Kidney epithelial cell (primary cell): Measurements from ENCODE around the gene ZNF544. TPM values are rescaled to one million over a fixed set of nuclear protein-coding genes. Genes with fewer than 3 reads are reported as not detected.
A peak's percentile ranks its signal among the peaks of the same experiment; 100 is the strongest.
"Not testable (repeated sequence)": the region's sequence is repeated elsewhere in the genome, so short reads cannot be mapped to it uniquely, and the experiment has no call there.

Experiments used
- DNase-seq: peaks from one replicate; pipeline ENCODE4 v3.0.0-alpha.2; 2010; ENCODE audit warnings: low read depth
- H3K27me3 ChIP-seq: 2 replicates; pipeline ENCODE4 v1.6.0; 2011; ENCODE audit warnings: low read length; ENCODE audit not compliant: control insufficient read depth, insufficient read depth
- H3K36me3 ChIP-seq: 2 replicates; pipeline ENCODE4 v1.5.1; 2011; ENCODE audit warnings: low read length; ENCODE audit not compliant: control insufficient read depth, insufficient read depth
- H3K4me3 ChIP-seq: 2 replicates; pipeline ENCODE4 v1.5.1; 2011; ENCODE audit warnings: low read depth, mild to moderate bottlenecking, control low read depth, low read length
- CTCF ChIP-seq: IDR thresholded peaks from 2 replicates; pipeline ENCODE4 v1.5.1; 2011; ENCODE audit warnings: mild to moderate bottlenecking, moderate library complexity, low read length, control low read depth, inconsistent platforms; ENCODE audit not compliant: insufficient read depth, poor library complexity, severe bottlenecking
- total RNA-seq: library from RNA; depleted of rRNA; stranded (reverse); fragments of >200 nt; gene quantifications from 2 replicates; pipeline ENCODE4 v1.2.3, GENCODE V29; 2015

ZNF544 gene
- total RNA-seq, 1 donor from 2014 or later = 40.6 TPM

GRCh38 chr19:58304255-58304654, 75.5 kb downstream of the ZNF544 start:
- no peak for DNase-seq
- no peak for TF ChIP-seq CTCF
- Histone ChIP-seq H3K27me3 (no peaks in the 10 kb centered on the region), H3K4me3 (no peak overlapping the region), H3K36me3 (no peaks in the 10 kb centered on the region)

DNA sequence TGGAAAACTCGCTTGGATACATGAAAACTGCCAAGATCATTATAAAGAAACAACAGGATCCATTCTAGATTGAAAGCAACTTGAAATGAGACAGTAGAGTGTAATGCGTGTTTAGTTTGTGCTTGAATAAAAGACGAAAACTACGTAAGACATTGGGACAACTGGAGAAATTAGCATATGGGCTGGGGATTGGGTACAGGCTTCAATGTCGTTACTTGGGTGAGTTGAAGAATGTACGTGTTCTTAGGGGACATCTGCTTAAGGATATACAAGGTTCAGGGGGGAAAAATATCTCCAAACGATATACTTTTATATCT, 76.0 kb downstream of the ZNF544 start:
- H3K4me3 ChIP-seq = peak overlapping the region; percentile 67
- H3K27me3 ChIP-seq = no peaks in the 10 kb centered on the region
- no peak for TF ChIP-seq CTCF
- H3K36me3 ChIP-seq = no peaks in the 10 kb centered on the region
- DNase-seq = no peak

DNA sequence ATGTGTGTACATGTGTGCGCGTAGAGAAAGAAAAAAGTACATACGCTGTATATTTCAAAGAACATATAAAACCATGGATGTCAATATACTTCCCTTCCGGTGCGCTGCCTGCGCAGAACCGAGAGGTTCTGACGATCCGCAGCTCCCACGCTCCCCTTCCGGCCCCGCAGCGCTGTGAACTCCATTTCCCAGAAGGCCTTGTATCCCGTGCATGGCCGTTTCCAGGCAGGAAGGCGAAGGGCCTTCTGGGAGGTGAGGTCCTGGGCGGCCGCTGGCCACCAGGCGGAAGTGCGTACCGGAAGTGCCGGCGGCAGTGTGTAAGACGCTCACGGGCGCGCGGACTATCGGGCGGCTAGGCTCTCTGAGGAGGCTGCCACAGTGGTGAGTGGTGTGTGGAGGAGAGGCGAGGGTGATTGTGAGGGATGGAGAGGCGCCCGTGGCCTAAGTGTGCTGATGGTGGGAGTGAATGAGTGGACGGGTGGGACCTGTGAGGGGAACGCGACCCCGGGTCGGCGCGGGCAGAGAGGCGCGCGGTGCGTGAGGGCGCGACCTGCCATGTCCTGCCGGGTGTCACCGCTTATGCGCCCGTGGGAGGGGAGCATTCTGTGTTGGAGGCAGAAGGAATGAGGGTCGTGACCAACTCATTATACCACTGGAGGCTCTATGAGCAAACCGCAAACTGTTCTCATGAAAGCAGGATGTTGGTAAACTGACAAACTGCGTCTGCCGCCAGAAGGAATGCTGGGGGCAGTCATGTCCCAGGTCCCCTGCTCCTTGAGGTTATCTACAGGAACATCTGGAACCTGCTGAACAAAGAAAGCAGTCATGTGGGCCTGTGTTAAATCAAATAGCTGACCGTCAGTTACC, 76.6 kb downstream of the ZNF544 start, which contains the start of gene ERVK3-1:
Gene ERVK3-1 (plus strand): TSS at position 313 of the 867 bp plus-strand sequence. CDS start 6,792 bp downstream, outside the sequence.
- Histone ChIP-seq H3K36me3 (no peaks in the 10 kb centered on the region), H3K27me3 (no peaks in the 10 kb centered on the region)

GRCh38 chr19:58305932-58306323, 77.2 kb downstream of the ZNF544 start:
- Histone ChIP-seq H3K27me3 (no peaks in the 10 kb centered on the region), H3K36me3 (no peaks in the 10 kb centered on the region), H3K4me3 (peak overlapping the region; percentile 67)
- no peak for DNase-seq
- TF ChIP-seq CTCF = no peak

More for the DNA sequence above, 76.6 kb downstream of the ZNF544 start, which contains the start of gene ERVK3-1:
- peak; percentile 95 for DNase-seq
- peak within 1 kb of the TSS; percentile 67 for H3K4me3 ChIP-seq
- TF ChIP-seq CTCF = no peak

DNA sequence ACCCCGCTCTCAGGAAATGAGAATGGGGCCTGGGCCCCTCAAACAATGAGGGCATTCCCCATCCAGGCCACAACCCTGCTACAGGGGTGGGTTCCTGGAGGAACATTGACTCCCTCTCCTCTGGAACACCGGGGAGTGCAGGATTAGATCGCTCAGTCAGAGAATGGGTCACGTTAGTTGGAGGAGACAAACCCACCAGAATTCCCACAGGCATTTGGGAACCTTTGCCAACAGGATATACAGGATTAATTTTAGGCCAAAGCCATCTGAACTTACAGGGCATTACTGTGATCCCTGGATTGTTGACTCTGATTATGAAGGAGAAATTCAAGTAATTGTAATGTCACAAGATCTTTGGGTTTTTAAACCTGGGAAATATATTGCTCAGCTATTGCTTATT, 79.0 kb downstream of the ZNF544 start:
- no peak for TF ChIP-seq CTCF
- Histone ChIP-seq H3K27me3 (no peaks in the 10 kb centered on the region), H3K4me3 (no peak overlapping the region), H3K36me3 (peaks cover 1% of the 10 kb centered on the region)
- DNase-seq = no peak

GRCh38 chr19:58310685-58311084, 82.0 kb downstream of the ZNF544 start:
- not testable (repeated sequence) for DNase-seq, H3K27me3 ChIP-seq, H3K4me3 ChIP-seq, H3K36me3 ChIP-seq
